Vagina (tissue), 2 donors: Measurements from ENCODE around the gene RITA1. TPM values are rescaled to one million over a fixed set of nuclear protein-coding genes. Genes with fewer than 3 reads are reported as not detected.
A peak's percentile ranks its signal among the peaks of the same experiment; 100 is the strongest.

Experiments
- DNase-seq, 2 donors: peaks; one replicate each; pipeline ENCODE4 v3.0.0-alpha.2; 2017; ENCODE audit errors: extremely low spot score in 2 of 2
- H3K27ac ChIP-seq: fragments of 200-600 bp; sonication (generic); one replicate; pipeline ENCODE4 v1.5.1; 2019
- H3K27me3 ChIP-seq: fragments of 200-600 bp; sonication (generic); one replicate; pipeline ENCODE4 v1.5.1; 2019
- H3K36me3 ChIP-seq, 2 donors: fragments of 200-600 bp; sonication (generic); one replicate each; pipeline ENCODE4 v1.5.1; 2017 to 2019
- H3K4me1 ChIP-seq: fragments of 200-600 bp; sonication (generic); one replicate; pipeline ENCODE4 v1.5.1; 2019
- H3K4me3 ChIP-seq, 2 donors: fragments of 200-600 bp; sonication (generic); 1 replicate in 1 of 2; 2 replicates in 1 of 2; pipeline ENCODE4 v1.5.1; 2016 to 2019
- H3K9me3 ChIP-seq: fragments of 200-600 bp; sonication (generic); one replicate; pipeline ENCODE4 v1.5.1; 2019
- CTCF ChIP-seq, 3 experiments: fragments of 450-650 bp in 2 of 3; fragments of 200-600 bp in 1 of 3; sonication (generic) in 1 of 3; IDR thresholded peaks; one replicate each; pipeline ENCODE4 v1.5.1; 2017 to 2019; ENCODE audit warnings: antibody characterized with exemption in 3 of 3, mild to moderate bottlenecking in 2 of 3, moderate library complexity in 2 of 3
- POLR2A ChIP-seq, 2 donors: fragments of 450-650 bp; IDR thresholded peaks; one replicate each; pipeline ENCODE4 v1.6.1; 2017; ENCODE audit warnings: antibody characterized with exemption in 2 of 2, mild to moderate bottlenecking in 2 of 2, moderate library complexity in 2 of 2
- POLR2AphosphoS5 ChIP-seq, 2 donors: sonication (generic); formaldehyde crosslinking; IDR thresholded peaks; one replicate each; pipeline ENCODE4 v1.9.0; 2017; ENCODE audit warnings: antibody characterized with exemption in 2 of 2, mild to moderate bottlenecking in 2 of 2, low read depth in 1 of 2; ENCODE audit not compliant: insufficient read depth in 1 of 2
- intact Hi-C: fragments of 100-400 bp; cut with DNase I; formaldehyde crosslinking; loops from one replicate; pipeline ENCODE4 v1.15.1; 2023
- total RNA-seq: library from RNA; depleted of rRNA; stranded (reverse); fragments of >200 nt; gene quantifications from one replicate; pipeline ENCODE4 v1.2.3, GENCODE V29; 2016

RITA1 gene
- total RNA-seq, 1 donor from 2014 or later: 14.5 TPM

GRCh38 chr12:113181975-113182374 is 3.5 kb upstream of the RITA1 start:
- H3K27me3 ChIP-seq: no peaks in the 10 kb centered on the region
- peaks cover 26% of the 10 kb centered on the region for H3K4me1 ChIP-seq
- H3K27ac ChIP-seq: no peak overlapping the region
- H3K4me3 ChIP-seq: no peak overlapping the region
- no peak for TF ChIP-seq POLR2A (IDR thresholded peaks at IDR 0.05)
- TF ChIP-seq CTCF (IDR thresholded peaks at IDR 0.05): no peak
- no peak for TF ChIP-seq POLR2AphosphoS5 (IDR thresholded peaks at IDR 0.05; ENCODE audit: insufficient read depth in 1 of 2, low read depth in 1 of 2)
- intact Hi-C loops: no loop called here
- H3K36me3 ChIP-seq: peaks cover 0 to 36% of the 10 kb centered on the region in 2 donors
- no peak for DNase-seq
- H3K9me3 ChIP-seq: no peaks in the 10 kb centered on the region

GRCh38 chr12:113183030-113183589 is 2.4 kb upstream of the RITA1 start:
- DNase-seq: no peak
- Histone ChIP-seq H3K4me3 (no peak overlapping the region), H3K36me3 (peaks cover 0 to 25% of the 10 kb centered on the region in 2 donors), H3K9me3 (no peaks in the 10 kb centered on the region), H3K27ac (no peak overlapping the region), H3K4me1 (peaks cover 31% of the 10 kb centered on the region), H3K27me3 (no peaks in the 10 kb centered on the region)
- no peak for TF ChIP-seq POLR2AphosphoS5 (IDR thresholded peaks at IDR 0.05; ENCODE audit: insufficient read depth in 1 of 2, low read depth in 1 of 2)
- TF ChIP-seq POLR2A (IDR thresholded peaks at IDR 0.05): no peak
- no peak for TF ChIP-seq CTCF (IDR thresholded peaks at IDR 0.05)
- intact Hi-C loops: no loop called here

- Histone ChIP-seq H3K4me3 (peak overlapping the region; percentile 80 to 88), H3K27ac (peak overlapping the region; percentile 80), H3K36me3 (peaks cover 0 to 13% of the 10 kb centered on the region in 2 donors), H3K27me3 (no peaks in the 10 kb centered on the region), H3K9me3 (no peaks in the 10 kb centered on the region), H3K4me1 (peaks cover 31% of the 10 kb centered on the region)
- DNase-seq: peak in 1 of 2 donors; percentile 90
- intact Hi-C loops: no loop called here
- TF ChIP-seq POLR2A (IDR thresholded peaks at IDR 0.05) (no peak), CTCF (IDR thresholded peaks at IDR 0.05) (no peak), POLR2AphosphoS5 (IDR thresholded peaks at IDR 0.05; ENCODE audit: insufficient read depth in 1 of 2, low read depth in 1 of 2) (no peak)
These were observed 1.2 kb upstream of the RITA1 start for GRCh38 chr12:113184098-113184899.

GRCh38 chr12:113184900-113185179 is 681 bp upstream of the RITA1 start:
- H3K4me3 ChIP-seq: peak overlapping the region; percentile 80 to 88
- no peaks in the 10 kb centered on the region for H3K9me3 ChIP-seq
- intact Hi-C loops: no loop called here
- TF ChIP-seq POLR2AphosphoS5 (IDR thresholded peaks at IDR 0.05; ENCODE audit: insufficient read depth in 1 of 2, low read depth in 1 of 2) (peak in 1 of 2 donors; percentile 29), POLR2A (IDR thresholded peaks at IDR 0.05) (peak in 1 of 2 donors; percentile 16), CTCF (IDR thresholded peaks at IDR 0.05) (peak in 1 of 3 experiments; percentile 3)
- H3K27ac ChIP-seq: peak overlapping the region; percentile 80
- peaks cover 0 to 8% of the 10 kb centered on the region in 2 donors for H3K36me3 ChIP-seq
- H3K4me1 ChIP-seq: peaks cover 31% of the 10 kb centered on the region
- H3K27me3 ChIP-seq: no peaks in the 10 kb centered on the region
- peak in 1 of 2 donors; percentile 96 for DNase-seq

- Histone ChIP-seq H3K4me3 (peak overlapping the region; percentile 80 to 88), H3K36me3 (no peaks in the 10 kb centered on the region), H3K27me3 (no peaks in the 10 kb centered on the region), H3K9me3 (no peaks in the 10 kb centered on the region), H3K27ac (peak overlapping the region; percentile 80), H3K4me1 (peaks cover 31% of the 10 kb centered on the region)
- intact Hi-C loops: no loop called here
- no peak for DNase-seq
- TF ChIP-seq POLR2AphosphoS5 (IDR thresholded peaks at IDR 0.05; ENCODE audit: insufficient read depth in 1 of 2, low read depth in 1 of 2): no peak
- TF ChIP-seq POLR2A (IDR thresholded peaks at IDR 0.05): no peak
- no peak for TF ChIP-seq CTCF (IDR thresholded peaks at IDR 0.05)
These were observed 478 bp downstream of the RITA1 start for GRCh38 chr12:113186033-113186365.
